Prostate gland (tissue), 2 donors: ENCODE results near the gene KRT33B. TPM values are rescaled to one million over a fixed set of nuclear protein-coding genes. Genes with fewer than 3 reads are reported as not detected.
"Not testable (repeated sequence)": the region's sequence is repeated elsewhere in the genome, so short reads cannot be mapped to it uniquely, and the experiment has no call there.

Source experiments
- DNase-seq: peaks from one replicate; pipeline ENCODE4 v3.0.0-alpha.2; 2019; ENCODE audit warnings: low spot score
- H3K27ac ChIP-seq, 2 donors: fragments of 200-600 bp; sonication (generic); 2 replicates each; pipeline ENCODE4 v1.5.1; 2017 to 2019
- H3K27me3 ChIP-seq: fragments of 200-600 bp; sonication (generic); replicated peaks from 2 replicates; pipeline ENCODE4 v1.5.1; 2019; ENCODE audit not compliant: insufficient read depth
- H3K36me3 ChIP-seq, 2 donors: fragments of 200-600 bp; sonication (generic); 1 replicate in 1 of 2; 2 replicates in 1 of 2; pipeline versions ENCODE4 v1.5.1 to v1.8.1; 2017 to 2019
- H3K4me1 ChIP-seq: fragments of 200-600 bp; sonication (generic); replicated peaks from 2 replicates; pipeline ENCODE4 v1.5.1; 2019
- H3K4me3 ChIP-seq, 2 donors: fragments of 200-600 bp; sonication (generic); 2 replicates each; pipeline ENCODE4 v1.5.1; 2017 to 2019
- H3K9me3 ChIP-seq: fragments of 200-600 bp; sonication (generic); 2 replicates; pipeline ENCODE4 v1.5.1; 2017
- POLR2A ChIP-seq: fragments of 450-650 bp; IDR thresholded peaks from one replicate; pipeline ENCODE4 v1.6.1; 2016; ENCODE audit warnings: antibody characterized with exemption, mild to moderate bottlenecking
- POLR2AphosphoS5 ChIP-seq: sonication (generic); formaldehyde crosslinking; IDR thresholded peaks from one replicate; pipeline ENCODE4 v1.6.1; 2017; ENCODE audit warnings: antibody characterized with exemption
- WGBS: methylation state at CpG from one replicate; pipeline ENCODE4 v1.1.5; 2018; 5-methylcytosine and 5-hydroxymethylcytosine counted together
- intact Hi-C: fragments of 100-400 bp; cut with DNase I; formaldehyde crosslinking; loops from one replicate; pipeline ENCODE4 v1.14.2; 2022
- total RNA-seq, 2 donors: library from RNA; depleted of rRNA; stranded (reverse); fragments of >200 nt; gene quantifications; one replicate each; pipeline ENCODE4 v1.1.0, GENCODE V29; 2016
- TF ChIP-seq, protein P1 (sequence below), 4 experiments: fragments of 200-600 bp in 2 of 4; fragments of 450-650 bp in 2 of 4; sonication (generic) in 2 of 4; IDR thresholded peaks; 1 replicate in 3 of 4; 2 replicates in 1 of 4; pipeline ENCODE4 v1.5.1; 2016 to 2019; ENCODE audit warnings: antibody characterized with exemption in 4 of 4, mild to moderate bottlenecking in 2 of 4, moderate library complexity in 2 of 4

Gene KRT33B
- total RNA-seq, 2 donors from 2014 or later: not detected

- H3K9me3 ChIP-seq: no peaks in the 10 kb centered on the region
- no peaks in the 10 kb centered on the region for H3K36me3 ChIP-seq
- no peak overlapping the region for H3K4me3 ChIP-seq
- WGBS: 56% methylated on average over 7 of the region's 7 CpGs
- TF ChIP-seq POLR2A: no peak
- TF ChIP-seq, protein P1, sequence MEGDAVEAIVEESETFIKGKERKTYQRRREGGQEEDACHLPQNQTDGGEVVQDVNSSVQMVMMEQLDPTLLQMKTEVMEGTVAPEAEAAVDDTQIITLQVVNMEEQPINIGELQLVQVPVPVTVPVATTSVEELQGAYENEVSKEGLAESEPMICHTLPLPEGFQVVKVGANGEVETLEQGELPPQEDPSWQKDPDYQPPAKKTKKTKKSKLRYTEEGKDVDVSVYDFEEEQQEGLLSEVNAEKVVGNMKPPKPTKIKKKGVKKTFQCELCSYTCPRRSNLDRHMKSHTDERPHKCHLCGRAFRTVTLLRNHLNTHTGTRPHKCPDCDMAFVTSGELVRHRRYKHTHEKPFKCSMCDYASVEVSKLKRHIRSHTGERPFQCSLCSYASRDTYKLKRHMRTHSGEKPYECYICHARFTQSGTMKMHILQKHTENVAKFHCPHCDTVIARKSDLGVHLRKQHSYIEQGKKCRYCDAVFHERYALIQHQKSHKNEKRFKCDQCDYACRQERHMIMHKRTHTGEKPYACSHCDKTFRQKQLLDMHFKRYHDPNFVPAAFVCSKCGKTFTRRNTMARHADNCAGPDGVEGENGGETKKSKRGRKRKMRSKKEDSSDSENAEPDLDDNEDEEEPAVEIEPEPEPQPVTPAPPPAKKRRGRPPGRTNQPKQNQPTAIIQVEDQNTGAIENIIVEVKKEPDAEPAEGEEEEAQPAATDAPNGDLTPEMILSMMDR (IDR thresholded peaks at IDR 0.05): no peak
- no peak for TF ChIP-seq POLR2AphosphoS5
- no peak overlapping the region for H3K27ac ChIP-seq
- no peaks in the 10 kb centered on the region for H3K27me3 ChIP-seq
- DNase-seq: no peak
- H3K4me1 ChIP-seq: no peaks in the 10 kb centered on the region
- intact Hi-C loops: no loop called here
Observed at GRCh38 chr17:41347869-41348760, 21.5 kb downstream of the KRT33B start.

DNA sequence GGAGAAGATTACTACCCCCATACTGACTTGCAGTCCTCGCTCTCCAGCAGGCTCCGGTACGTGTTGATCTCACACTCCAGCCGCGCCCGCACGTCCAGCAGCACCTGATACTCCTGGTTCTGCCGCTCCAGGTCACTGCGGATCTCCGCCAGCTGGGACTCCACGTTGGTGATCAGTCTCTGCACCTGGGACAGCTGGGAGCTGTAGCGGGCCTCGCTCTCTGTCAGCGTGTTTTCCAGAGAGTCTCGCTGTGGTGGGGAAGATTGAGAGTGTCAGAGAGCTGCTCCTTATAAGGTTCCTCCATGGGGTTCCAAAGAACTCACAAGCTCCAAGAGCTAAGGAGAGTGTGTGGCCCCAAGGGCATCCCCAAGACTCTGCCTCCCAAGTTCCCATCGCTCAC is 23.2 kb downstream of the KRT33B start:
- H3K27me3 ChIP-seq, H3K4me3 ChIP-seq, H3K36me3 ChIP-seq, intact Hi-C loops, H3K4me1 ChIP-seq, H3K27ac ChIP-seq, H3K9me3 ChIP-seq, DNase-seq: not testable (repeated sequence)
- 92% methylated on average over 16 of the region's 16 CpGs for WGBS

GRCh38 chr17:41345992-41346391 is 23.6 kb downstream of the KRT33B start:
- no peak overlapping the region for H3K4me3 ChIP-seq
- WGBS: 97% methylated on average over 3 of the region's 3 CpGs
- no peaks in the 10 kb centered on the region for H3K27me3 ChIP-seq
- no peak for DNase-seq
- intact Hi-C loops: no loop called here
- no peak overlapping the region for H3K27ac ChIP-seq
- H3K36me3 ChIP-seq: no peaks in the 10 kb centered on the region
- H3K4me1 ChIP-seq: no peaks in the 10 kb centered on the region
- no peak for TF ChIP-seq POLR2AphosphoS5
- no peaks in the 10 kb centered on the region for H3K9me3 ChIP-seq

- TF ChIP-seq, protein P1 (IDR thresholded peaks at IDR 0.05): no peak
- TF ChIP-seq POLR2A (no peak), POLR2AphosphoS5 (no peak)
- Histone ChIP-seq H3K36me3 (no peaks in the 10 kb centered on the region), H3K27ac (no peak overlapping the region), H3K9me3 (no peaks in the 10 kb centered on the region), H3K4me3 (no peak overlapping the region), H3K4me1 (no peaks in the 10 kb centered on the region), H3K27me3 (no peaks in the 10 kb centered on the region)
- no peak for DNase-seq
- WGBS: 37% methylated on average over 3 of the region's 3 CpGs
- intact Hi-C loops: no loop called here
Observed at GRCh38 chr17:41343029-41343428, 26.6 kb downstream of the KRT33B start.

- intact Hi-C loops: no loop called here
- 76% methylated on average over 7 of the region's 7 CpGs for WGBS
Observed at GRCh38 chr17:41340934-41341861, 28.4 kb downstream of the KRT33B start.

More at GRCh38 chr17:41340934-41341861, 28.4 kb downstream of the KRT33B start:
- H3K4me3 ChIP-seq: no peak overlapping the region
- H3K27ac ChIP-seq: no peak overlapping the region
- H3K4me1 ChIP-seq: no peaks in the 10 kb centered on the region
- no peaks in the 10 kb centered on the region for H3K36me3 ChIP-seq
- H3K9me3 ChIP-seq: no peaks in the 10 kb centered on the region
- H3K27me3 ChIP-seq: no peaks in the 10 kb centered on the region
- no peak for DNase-seq
- TF ChIP-seq, protein P1 (IDR thresholded peaks at IDR 0.05): no peak
- no peak for TF ChIP-seq POLR2AphosphoS5
- TF ChIP-seq POLR2A: no peak
